Kidney glomerular epithelial cell (primary cell): ENCODE results near the gene GASK1B.
A peak's percentile ranks its signal among the peaks of the same experiment; 100 is the strongest.

ENCODE experiments used
- DNase-seq: peaks from one replicate; lab custom pipeline; 2025; lab: John Stamatoyannopoulos, UW

The GASK1B gene

DNA sequence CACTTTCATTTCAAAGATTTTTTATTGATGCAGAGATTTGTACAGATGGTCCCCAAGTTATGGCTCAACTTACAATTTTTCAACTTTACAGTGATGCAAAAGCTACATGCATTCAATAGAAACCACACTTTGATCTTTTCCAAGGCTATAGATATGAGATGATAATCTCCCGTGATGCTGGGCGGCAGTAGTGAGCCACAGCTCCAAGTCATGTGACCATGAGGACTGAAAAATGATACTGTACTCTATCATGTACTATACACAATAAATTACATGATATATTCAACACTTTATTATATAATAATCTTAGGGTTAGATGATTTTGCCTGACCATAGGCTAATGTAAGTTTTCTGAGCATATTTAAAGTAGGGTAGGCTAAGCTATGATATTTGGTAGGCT, 14.0 kb upstream of the GASK1B start:
- no peak for DNase-seq

GRCh38 chr4:158182736-158183135, 9.9 kb upstream of the GASK1B start:
- DNase-seq: no peak

GRCh38 chr4:158181906-158182305, 9.1 kb upstream of the GASK1B start:
- DNase-seq: no peak

DNA sequence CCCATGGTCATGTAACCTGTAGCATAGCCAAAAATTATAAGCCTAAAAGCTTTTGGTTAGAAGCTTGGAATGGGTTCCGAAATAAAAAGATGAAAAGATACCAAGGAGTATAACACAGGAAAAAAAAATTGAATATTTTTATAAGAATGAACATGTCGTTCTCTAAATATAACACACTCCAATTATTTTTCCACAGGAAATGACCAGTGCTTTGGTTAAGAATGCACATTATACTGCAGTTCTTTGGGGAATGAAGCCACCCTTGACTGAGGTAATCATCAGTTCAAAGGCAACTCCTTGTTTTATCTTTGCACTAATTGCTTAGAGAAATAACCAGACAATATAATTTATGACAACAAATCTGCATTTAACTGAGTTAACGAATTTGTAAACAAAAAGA, 6.6 kb upstream of the GASK1B start:
- DNase-seq: no peak

DNA sequence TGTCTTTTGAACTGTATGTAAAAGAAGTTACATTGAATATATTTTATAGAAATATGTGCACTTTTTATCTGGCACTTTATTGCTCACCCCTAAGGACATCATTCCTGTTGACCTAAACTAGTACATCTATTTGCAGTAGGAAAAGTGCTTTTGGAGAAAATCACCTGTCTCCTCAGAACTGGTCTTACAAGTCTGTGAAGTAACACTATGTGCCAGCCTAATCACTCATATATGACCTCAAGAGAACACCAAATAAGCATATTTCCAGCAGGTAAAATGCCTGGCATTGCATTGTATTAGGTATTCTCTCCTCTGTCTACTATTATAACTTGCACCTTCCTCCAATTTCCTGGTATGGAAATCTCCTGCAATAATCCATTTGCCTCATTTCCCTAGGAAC, 4.0 kb upstream of the GASK1B start:
- no peak for DNase-seq

GRCh38 chr4:158176108-158176507, 3.3 kb upstream of the GASK1B start:
- peak; percentile 5 for DNase-seq

- DNase-seq: no peak
Measured at GRCh38 chr4:158170691-158171561, 1.9 kb downstream of the GASK1B start.

DNA sequence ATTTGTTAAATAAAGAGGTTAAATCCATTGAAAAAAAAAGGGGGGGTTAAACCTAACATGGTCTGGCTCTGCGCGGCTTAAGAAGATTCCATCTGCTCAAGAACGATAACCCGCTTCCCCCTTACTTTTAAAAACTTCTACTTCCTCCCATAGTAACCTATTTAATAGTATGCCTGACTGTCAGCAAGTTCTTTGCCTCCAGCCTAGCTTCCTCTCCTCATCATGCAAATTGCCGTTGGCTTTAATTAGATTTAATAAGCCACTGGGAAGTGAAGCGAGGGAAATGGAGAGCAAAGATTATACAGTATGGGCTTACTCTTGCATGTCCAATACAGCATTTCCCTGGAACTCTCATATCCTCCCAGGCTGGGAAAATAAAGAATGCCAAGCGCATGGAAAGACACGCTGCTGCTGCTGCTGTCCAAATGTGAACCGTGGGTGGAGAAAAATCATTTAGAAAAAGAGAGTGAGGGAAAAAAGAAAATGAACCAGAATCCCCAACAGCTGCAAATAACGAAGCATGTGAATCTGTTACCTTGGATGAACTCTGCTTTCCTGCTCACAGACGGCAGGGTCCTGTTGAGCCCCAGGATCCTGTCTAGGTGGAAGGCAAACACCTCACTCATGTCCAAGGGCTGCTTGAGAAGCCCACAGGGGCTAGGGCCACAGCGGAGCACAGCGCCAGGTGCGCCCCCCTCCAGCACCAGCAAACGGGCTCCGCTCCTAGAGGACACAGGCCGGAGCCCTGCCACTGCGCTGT, 2.7 kb downstream of the GASK1B start:
- DNase-seq: peak; percentile 21

DNA sequence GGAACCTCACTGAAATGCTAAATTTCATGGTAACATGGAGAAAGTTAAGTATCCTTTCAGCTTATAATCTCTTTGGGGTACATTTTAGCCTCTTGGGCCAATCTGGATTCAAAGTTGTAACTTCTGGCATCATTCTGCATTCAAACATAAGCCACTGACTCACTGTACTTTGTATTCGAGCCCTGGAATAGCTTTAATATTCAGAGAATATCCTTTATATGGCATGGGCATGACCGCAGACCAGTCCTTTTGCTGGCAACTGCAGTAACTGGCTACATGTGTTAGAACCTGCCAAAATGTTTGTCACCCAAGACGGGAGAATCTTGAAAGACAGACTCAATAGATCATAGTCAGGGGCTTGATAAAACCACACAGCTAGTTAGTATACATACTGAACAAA, 3.3 kb downstream of the GASK1B start:
- no peak for DNase-seq

GRCh38 chr4:158168606-158169005, 4.2 kb downstream of the GASK1B start:
- DNase-seq: no peak

- no peak for DNase-seq
Measured at GRCh38 chr4:158166701-158167100, 6.1 kb downstream of the GASK1B start.

GRCh38 chr4:158164768-158165213, 8.0 kb downstream of the GASK1B start:
- DNase-seq: no peak

DNA sequence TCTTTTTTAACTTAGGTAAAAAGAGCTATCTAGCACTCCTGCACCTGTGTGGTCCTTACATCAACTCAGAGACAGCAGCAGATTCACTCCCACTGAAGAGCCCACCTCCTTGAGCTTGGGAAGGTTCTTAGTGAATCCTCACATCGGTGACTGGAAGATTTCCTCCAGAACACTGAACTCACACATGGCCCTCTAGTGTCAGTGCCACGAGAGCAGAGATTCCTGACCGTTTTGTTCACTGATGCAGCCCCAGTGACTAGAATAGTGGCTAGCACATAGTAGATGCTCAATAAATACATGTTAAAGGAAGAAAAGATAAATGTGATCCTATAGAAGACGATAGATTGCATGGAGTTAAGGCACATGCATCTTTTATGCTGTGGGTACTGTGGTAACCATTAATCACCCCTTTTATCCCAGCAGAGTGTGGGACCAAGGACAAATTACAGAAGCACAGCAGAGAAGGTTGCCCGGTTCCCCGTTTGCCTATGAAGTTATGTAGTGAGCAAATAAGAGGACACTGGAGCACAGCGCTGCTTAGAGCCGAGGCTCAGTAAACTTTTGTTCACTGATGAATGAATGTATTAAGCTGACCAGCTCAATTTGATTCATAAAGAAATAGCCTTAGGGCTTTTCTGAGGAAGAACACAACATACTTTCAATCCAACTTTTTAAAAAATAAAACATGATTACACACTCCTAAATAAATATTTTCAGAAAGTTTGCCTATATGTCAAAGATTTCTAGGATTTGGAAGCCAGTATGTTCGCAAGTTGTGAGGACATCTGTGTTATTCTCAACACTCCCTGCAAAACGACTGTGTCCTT, 8.7 kb downstream of the GASK1B start:
- no peak for DNase-seq

DNA sequence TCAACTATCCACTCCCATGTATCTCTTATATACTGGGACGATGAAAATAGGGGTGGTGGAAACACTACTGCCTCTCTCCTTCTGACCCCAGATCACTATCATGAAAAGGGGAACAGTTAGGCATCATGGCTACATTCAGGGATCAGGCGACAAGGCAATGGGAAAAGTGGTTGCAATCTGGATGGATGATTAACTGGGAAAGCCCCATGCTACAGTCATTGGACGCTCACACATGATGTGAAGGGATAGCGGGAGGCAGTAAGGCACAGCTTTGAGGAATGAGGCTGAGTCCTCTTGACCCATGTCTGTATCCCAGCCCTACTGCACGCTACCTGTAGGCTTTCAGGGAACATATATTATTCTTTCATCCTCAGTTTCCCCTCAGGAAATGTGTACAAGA, 10.2 kb downstream of the GASK1B start:
- DNase-seq: peak; percentile 60

GRCh38 chr4:158161551-158162354, 11.1 kb downstream of the GASK1B start:
- peak; percentile 96 for DNase-seq

GRCh38 chr4:158159718-158160094, 13.1 kb downstream of the GASK1B start:
- peak; percentile 56 for DNase-seq

DNA sequence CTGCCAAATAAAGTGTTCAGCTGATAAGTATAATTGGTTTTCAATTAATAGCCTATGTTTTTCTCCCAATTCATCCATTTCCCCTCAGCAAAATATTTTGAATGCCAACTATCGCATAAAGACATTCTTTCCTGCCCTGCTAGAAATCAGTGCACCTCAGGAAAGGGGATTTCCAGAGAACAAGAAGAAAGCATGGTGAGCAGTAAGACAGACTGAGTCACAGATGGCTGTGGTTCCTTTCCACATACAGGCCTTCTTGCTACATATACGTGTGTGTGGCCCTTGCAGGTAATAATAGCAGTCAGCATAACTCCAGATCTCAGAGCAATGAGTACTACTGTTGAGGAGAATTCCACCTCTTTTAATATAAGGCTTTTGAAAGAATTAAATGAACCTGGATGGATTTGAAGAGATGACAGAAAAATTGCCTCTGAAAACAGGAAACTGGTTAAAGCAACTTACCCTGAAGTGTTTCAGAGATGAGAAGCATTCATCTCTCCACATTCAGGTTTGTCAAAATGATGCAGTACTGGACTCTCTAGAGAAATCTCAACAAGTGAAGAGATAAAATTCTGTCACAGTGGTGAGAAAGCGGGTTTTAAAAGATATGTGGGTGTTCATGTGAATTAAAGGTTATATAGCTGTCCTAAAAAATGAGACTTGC, 13.6 kb downstream of the GASK1B start:
- DNase-seq: peak; percentile 83

DNA sequence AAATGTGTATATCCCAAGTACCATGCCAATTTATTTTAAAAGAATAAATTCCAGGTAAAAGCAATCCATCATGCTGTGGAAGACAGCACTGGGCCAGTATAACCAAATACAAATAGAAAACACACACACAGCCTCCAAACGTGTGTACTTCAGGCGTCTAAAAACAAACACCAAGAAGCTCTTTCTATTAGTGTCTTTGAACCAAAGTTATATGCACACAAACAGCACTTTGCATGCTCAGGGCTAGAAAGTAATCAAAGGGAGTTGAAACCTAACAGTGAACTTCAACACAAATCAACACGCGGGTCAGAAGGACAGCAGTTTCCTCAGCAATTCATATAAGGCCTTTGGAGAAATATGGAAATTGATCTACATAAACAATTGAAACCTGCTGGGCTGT, 15.4 kb downstream of the GASK1B start:
- no peak for DNase-seq

DNA sequence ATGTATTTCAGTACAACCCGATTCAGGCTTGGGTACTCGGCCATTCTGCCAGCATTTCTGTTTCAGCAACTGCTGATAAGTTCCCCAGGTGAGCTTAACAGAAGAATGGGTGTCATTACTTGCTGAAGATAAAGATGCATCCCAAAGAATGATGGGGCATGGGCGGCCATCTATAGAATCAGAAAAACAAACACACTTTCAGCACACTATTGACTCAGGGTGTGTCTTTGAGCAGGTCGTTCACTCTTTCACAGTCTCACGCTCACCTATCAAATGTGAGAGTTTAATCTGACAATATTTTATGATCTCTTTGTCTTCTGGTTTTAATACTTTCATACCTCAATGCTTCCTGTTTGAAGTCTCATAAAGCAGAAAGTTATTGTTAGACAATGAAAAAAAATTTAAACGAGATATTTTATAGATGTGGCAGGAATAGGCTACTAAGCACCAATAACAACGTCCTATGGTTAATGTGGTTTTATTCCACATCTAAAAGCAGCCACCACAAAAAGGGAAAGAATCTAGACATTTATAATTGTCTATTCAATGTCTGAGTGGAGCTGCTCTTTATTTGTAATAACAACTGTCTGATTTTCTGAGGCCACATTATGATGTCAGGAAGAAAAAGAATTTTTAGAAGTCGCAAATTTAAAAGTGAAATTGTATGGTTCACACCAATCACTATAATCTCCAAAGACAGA, 17.0 kb downstream of the GASK1B start:
- no peak for DNase-seq

- no peak for DNase-seq
Measured at GRCh38 chr4:158147151-158147550, 25.7 kb downstream of the GASK1B start.
